Trophoblast cell (in vitro differentiated cells and primary cell): ENCODE results near the gene CXADR.
A peak's percentile ranks its signal among the peaks of the same experiment; 100 is the strongest.

ENCODE experiments used
- DNase-seq, 2 donors: peaks; one replicate each; pipeline ENCODE4 v3.0.0-alpha.2; 2016
- H2AFZ ChIP-seq: 2 replicates; pipeline ENCODE4 v1.6.1; 2013; ENCODE audit warnings: low read length, moderate library complexity, mild to moderate bottlenecking; ENCODE audit not compliant: insufficient read depth, poor library complexity
- H2AK5ac ChIP-seq: 2 replicates; pipeline ENCODE4 v1.6.1; 2013; ENCODE audit warnings: mild to moderate bottlenecking, low read length
- H2BK120ac ChIP-seq: 2 replicates; pipeline ENCODE4 v1.6.1; 2013; ENCODE audit warnings: low read length, mild to moderate bottlenecking, moderate library complexity; ENCODE audit not compliant: insufficient read depth, poor library complexity
- H2BK12ac ChIP-seq: 2 replicates; pipeline ENCODE4 v1.6.1; 2013; ENCODE audit warnings: mild to moderate bottlenecking, low read length, moderate library complexity
- H2BK5ac ChIP-seq: 2 replicates; pipeline ENCODE4 v1.6.1; 2013; ENCODE audit warnings: low read length, low read depth, moderate library complexity, mild to moderate bottlenecking; ENCODE audit not compliant: poor library complexity
- H3K14ac ChIP-seq: 2 replicates; pipeline ENCODE4 v1.6.1; 2013; ENCODE audit warnings: mild to moderate bottlenecking, low read length
- H3K18ac ChIP-seq: 2 replicates; pipeline ENCODE4 v1.6.1; 2013; ENCODE audit warnings: mild to moderate bottlenecking, low read length
- H3K23ac ChIP-seq: 2 replicates; pipeline ENCODE4 v1.6.1; 2013; ENCODE audit warnings: low read length
- H3K27ac ChIP-seq: 2 replicates; pipeline ENCODE4 v1.5.1; 2013; ENCODE audit warnings: low read depth, mild to moderate bottlenecking, inconsistent platforms, low read length, moderate library complexity
- H3K27me3 ChIP-seq: 2 replicates; pipeline ENCODE4 v1.6.1; 2013; ENCODE audit warnings: inconsistent platforms, mild to moderate bottlenecking, low read length, moderate library complexity; ENCODE audit not compliant: insufficient read depth
- H3K36me3 ChIP-seq, 2 experiments: 1 replicate in 1 of 2; 2 replicates in 1 of 2; pipeline ENCODE4 v1.6.1; 2013; ENCODE audit warnings: low read length in 2 of 2, mild to moderate bottlenecking in 2 of 2, moderate library complexity in 1 of 2; ENCODE audit not compliant: insufficient read depth in 2 of 2, control insufficient read depth in 1 of 2
- H3K4ac ChIP-seq: 2 replicates; pipeline ENCODE4 v1.6.1; 2013; ENCODE audit warnings: low read depth, mild to moderate bottlenecking, low read length, moderate library complexity
- H3K4me1 ChIP-seq, 2 experiments: 1 replicate in 1 of 2; 2 replicates in 1 of 2; pipeline ENCODE4 v1.6.1; 2013; ENCODE audit warnings: low read length in 2 of 2, mild to moderate bottlenecking in 2 of 2, moderate library complexity in 1 of 2; ENCODE audit not compliant: insufficient read depth in 2 of 2, control insufficient read depth in 1 of 2
- H3K4me2 ChIP-seq: 2 replicates; pipeline ENCODE4 v1.6.1; 2013; ENCODE audit warnings: inconsistent platforms, mild to moderate bottlenecking, low read length, moderate library complexity
- H3K4me3 ChIP-seq: 2 replicates; pipeline ENCODE4 v1.5.1; 2013; ENCODE audit warnings: mild to moderate bottlenecking, low read depth, low read length, inconsistent platforms
- H3K79me1 ChIP-seq: one replicate; pipeline ENCODE4 v1.6.1; 2013; ENCODE audit warnings: low read length
- H3K79me2 ChIP-seq: 2 replicates; pipeline ENCODE4 v1.6.1; 2013; ENCODE audit warnings: low read length, mild to moderate bottlenecking; ENCODE audit not compliant: control insufficient read depth, insufficient read depth, poor library complexity
- H3K9ac ChIP-seq: 2 replicates; pipeline ENCODE4 v1.6.1; 2013; ENCODE audit warnings: mild to moderate bottlenecking, low read length
- H3K9me3 ChIP-seq: 2 replicates; pipeline ENCODE4 v1.6.1; 2013; ENCODE audit warnings: low read depth, mild to moderate bottlenecking, control low read depth, inconsistent platforms, low read length; ENCODE audit not compliant: insufficient read depth
- H4K12ac ChIP-seq: 2 replicates; pipeline ENCODE4 v1.6.1; 2013; ENCODE audit warnings: low read depth, mild to moderate bottlenecking, low read length, moderate library complexity
- H4K8ac ChIP-seq: 2 replicates; pipeline ENCODE4 v1.6.1; 2013; ENCODE audit warnings: low read depth, mild to moderate bottlenecking, low read length, moderate library complexity
- H4K91ac ChIP-seq: one replicate; pipeline ENCODE4 v1.6.1; 2013; ENCODE audit warnings: low read depth, mild to moderate bottlenecking, low read length, moderate library complexity
- WGBS: extraction: QIAGEN DNeasy Blood & Tissue Kit; methylation state at CpG from one replicate; pipeline ENCODE4 v1.1.7; 2013; ENCODE audit warnings: missing lambda C conversion rate; ENCODE audit not compliant: insufficient read length, insufficient coverage; ENCODE audit errors: extremely low coverage; 5-methylcytosine and 5-hydroxymethylcytosine counted together

The CXADR gene

DNA sequence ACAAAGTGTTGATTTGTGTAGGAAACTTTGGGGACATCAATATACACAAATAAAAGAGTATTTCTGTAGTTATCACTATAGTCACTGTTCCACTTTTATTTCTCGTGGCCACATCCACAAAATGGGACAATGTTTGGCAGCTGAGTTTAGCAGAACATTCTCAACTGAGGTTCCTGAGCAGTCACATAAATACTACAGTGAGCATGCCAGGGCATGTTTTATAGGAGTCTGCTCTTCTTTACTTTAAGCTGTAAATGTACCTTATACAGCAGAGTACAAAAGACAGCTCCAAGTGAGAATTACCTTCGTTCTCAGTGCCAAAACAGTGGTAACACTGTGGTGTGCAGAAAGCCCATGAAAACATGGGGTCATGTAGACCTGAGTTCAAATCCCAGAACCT, 94.8 kb downstream of the CXADR start:
- Histone ChIP-seq H3K4me2 (no peak overlapping the region), H3K18ac (peak overlapping the region; percentile 77), H3K9me3 (no peaks in the 10 kb centered on the region), H2AK5ac (no peak overlapping the region), H2BK12ac (peak overlapping the region; percentile 78), H4K12ac (peak overlapping the region; percentile 51), H3K9ac (no peak overlapping the region), H3K23ac (no peak overlapping the region), H3K27ac (peak overlapping the region; percentile 6), H3K14ac (peak overlapping the region; percentile 70), H3K4ac (peak overlapping the region; percentile 97), H4K91ac (peak overlapping the region; percentile 79), H4K8ac (peak overlapping the region; percentile 85), H2AFZ (no peak overlapping the region), H2BK5ac (peak overlapping the region; percentile 81), H3K4me3 (no peak overlapping the region), H2BK120ac (peak overlapping the region; percentile 88), H3K27me3 (no peaks in the 10 kb centered on the region), H3K36me3 (peaks cover 9 to 23% of the 10 kb centered on the region in 2 experiments), H3K4me1 (peaks cover 7 to 9% of the 10 kb centered on the region in 2 experiments), H3K79me2 (peaks cover 21% of the 10 kb centered on the region), H3K79me1 (peaks cover 18% of the 10 kb centered on the region)
- DNase-seq = no peak
- WGBS = no CpG with 5 or more reads among the region's 2 CpGs

DNA sequence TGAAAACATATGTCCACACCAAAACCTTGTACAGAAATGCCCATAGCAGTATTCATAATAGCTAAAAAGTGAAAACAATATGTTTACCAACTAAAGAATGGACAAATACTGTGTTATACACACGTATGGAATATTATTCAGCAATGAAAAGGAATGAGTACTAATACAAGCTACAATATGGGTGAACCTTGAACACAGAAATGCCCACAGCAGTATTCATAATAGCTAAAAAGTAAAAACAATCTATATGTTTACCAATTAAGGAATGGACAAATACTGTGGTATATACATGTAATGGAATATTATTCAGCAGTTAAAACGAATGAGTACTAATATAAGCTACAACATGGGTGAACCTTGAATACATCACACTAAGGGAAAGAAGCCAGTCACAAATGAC, 96.8 kb downstream of the CXADR start:
- no peak overlapping the region for H3K4ac ChIP-seq
- no peak overlapping the region for H3K4me3 ChIP-seq
- H3K79me2 ChIP-seq = peaks cover 22% of the 10 kb centered on the region
- H2BK120ac ChIP-seq = no peak overlapping the region
- no peak overlapping the region for H3K14ac ChIP-seq
- H3K79me1 ChIP-seq = peaks cover 23% of the 10 kb centered on the region
- no CpG with 5 or more reads among the region's 2 CpGs for WGBS
- no peak overlapping the region for H3K18ac ChIP-seq
- peaks cover 3 to 11% of the 10 kb centered on the region in 2 experiments for H3K36me3 ChIP-seq
- no peak overlapping the region for H3K4me2 ChIP-seq
- DNase-seq = no peak
- no peak overlapping the region for H3K9ac ChIP-seq
- H3K23ac ChIP-seq = no peak overlapping the region
- H2AFZ ChIP-seq = no peak overlapping the region
- H2BK12ac ChIP-seq = no peak overlapping the region
- H4K91ac ChIP-seq = no peak overlapping the region
- H2AK5ac ChIP-seq = no peak overlapping the region
- H4K8ac ChIP-seq = no peak overlapping the region
- no peak overlapping the region for H2BK5ac ChIP-seq
- H3K27me3 ChIP-seq = no peaks in the 10 kb centered on the region
- H3K4me1 ChIP-seq = peaks cover 11 to 14% of the 10 kb centered on the region in 2 experiments
- no peaks in the 10 kb centered on the region for H3K9me3 ChIP-seq
- H3K27ac ChIP-seq = no peak overlapping the region
- no peak overlapping the region for H4K12ac ChIP-seq

DNA sequence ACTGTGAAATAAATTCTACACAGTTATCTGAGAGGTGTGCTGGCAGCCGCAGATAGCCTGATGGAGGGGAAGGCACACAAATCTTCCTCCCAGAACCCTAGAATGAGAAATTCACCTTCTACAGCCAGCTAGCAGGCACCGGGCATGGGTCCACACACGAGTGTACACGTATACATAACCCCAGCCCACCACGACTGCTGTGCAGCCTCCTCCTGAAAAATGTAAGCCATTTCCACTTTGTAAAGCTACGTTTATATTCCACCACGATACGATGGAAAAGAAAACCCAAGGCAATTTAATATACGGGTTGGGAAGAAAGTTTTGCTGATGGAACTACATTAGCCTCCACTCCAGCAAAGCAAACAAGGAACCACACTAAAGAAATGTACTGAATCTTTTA, 98.1 kb downstream of the CXADR start:
- no peak overlapping the region for H4K12ac ChIP-seq
- peaks cover 23% of the 10 kb centered on the region for H3K79me1 ChIP-seq
- H3K36me3 ChIP-seq = peaks cover 2 to 10% of the 10 kb centered on the region in 2 experiments
- H3K4ac ChIP-seq = peak overlapping the region; percentile 100
- H2BK5ac ChIP-seq = no peak overlapping the region
- peak overlapping the region; percentile 84 for H2AK5ac ChIP-seq
- peaks cover 22% of the 10 kb centered on the region for H3K79me2 ChIP-seq
- peak overlapping the region; percentile 43 for H4K8ac ChIP-seq
- no peak overlapping the region for H3K9ac ChIP-seq
- H3K27ac ChIP-seq = peak overlapping the region; percentile 11
- H3K18ac ChIP-seq = no peak overlapping the region
- no peak overlapping the region for H2AFZ ChIP-seq
- no peaks in the 10 kb centered on the region for H3K27me3 ChIP-seq
- peaks cover 11 to 14% of the 10 kb centered on the region in 2 experiments for H3K4me1 ChIP-seq
- no peaks in the 10 kb centered on the region for H3K9me3 ChIP-seq
- peak overlapping the region; percentile 85 for H3K4me2 ChIP-seq
- no peak overlapping the region for H2BK12ac ChIP-seq
- peak overlapping the region; percentile 80 for H3K14ac ChIP-seq
- WGBS = no CpG with 5 or more reads among the region's 9 CpGs
- H2BK120ac ChIP-seq = peak overlapping the region; percentile 55
- no peak overlapping the region for H4K91ac ChIP-seq
- no peak overlapping the region for H3K23ac ChIP-seq
- H3K4me3 ChIP-seq = no peak overlapping the region
- no peak for DNase-seq

DNA sequence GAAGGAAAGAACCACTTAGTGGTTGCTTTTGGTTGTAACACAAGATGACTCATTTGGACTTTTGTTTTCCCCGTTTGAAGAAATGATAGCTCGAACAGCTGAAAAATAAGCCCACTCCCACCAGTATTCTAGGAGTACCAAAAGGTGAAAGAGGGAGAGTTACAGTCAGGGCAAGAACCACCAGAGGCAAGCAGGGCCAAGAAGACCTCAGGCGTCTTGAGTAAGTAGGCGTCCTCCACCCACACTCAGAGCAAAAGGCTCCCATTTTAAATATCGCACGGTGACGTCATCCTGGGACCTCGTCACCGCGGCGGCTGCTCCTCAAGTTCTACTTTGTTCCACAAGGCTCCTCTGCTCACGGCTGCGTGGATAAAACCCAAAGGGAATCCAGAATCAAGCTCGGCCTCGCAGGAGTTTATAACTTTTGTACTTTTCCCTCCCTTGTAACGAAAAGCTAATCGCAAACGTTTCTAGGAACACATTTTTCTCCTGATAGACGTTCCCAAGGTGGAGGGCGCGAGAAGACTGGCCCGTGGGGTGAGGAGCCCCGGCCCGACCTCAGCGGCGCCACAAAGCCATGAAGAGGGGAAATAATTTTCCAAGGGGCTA, 98.7 kb downstream of the CXADR start:
- peak overlapping the region; percentile 42 for H2BK12ac ChIP-seq
- H3K4ac ChIP-seq = peak overlapping the region; percentile 100
- H2AK5ac ChIP-seq = peak overlapping the region; percentile 20
- H3K4me1 ChIP-seq = peaks cover 11 to 14% of the 10 kb centered on the region in 2 experiments
- peaks cover 23% of the 10 kb centered on the region for H3K79me1 ChIP-seq
- peak overlapping the region; percentile 91 for H3K14ac ChIP-seq
- H3K4me2 ChIP-seq = peak overlapping the region; percentile 85
- no CpG with 5 or more reads among the region's 26 CpGs for WGBS
- no peaks in the 10 kb centered on the region for H3K9me3 ChIP-seq
- H4K8ac ChIP-seq = peak overlapping the region; percentile 93
- H3K27ac ChIP-seq = peak overlapping the region; percentile 45
- H4K12ac ChIP-seq = peak overlapping the region; percentile 99
- H4K91ac ChIP-seq = peak overlapping the region; percentile 91
- DNase-seq = peak; percentile 81
- no peaks in the 10 kb centered on the region for H3K27me3 ChIP-seq
- peak overlapping the region; percentile 95 for H2AFZ ChIP-seq
- peak overlapping the region; percentile 100 for H3K18ac ChIP-seq
- H3K36me3 ChIP-seq = peaks cover 2 to 10% of the 10 kb centered on the region in 2 experiments
- peak overlapping the region; percentile 90 for H2BK120ac ChIP-seq
- H2BK5ac ChIP-seq = peak overlapping the region; percentile 98
- no peak overlapping the region for H3K23ac ChIP-seq
- H3K79me2 ChIP-seq = peaks cover 22% of the 10 kb centered on the region
- H3K4me3 ChIP-seq = peak overlapping the region; percentile 87
- H3K9ac ChIP-seq = peak overlapping the region; percentile 81
